GM12874 (cell line): ENCODE data around the gene GNG7.

Experiments used
- TF ChIP-seq, protein P1 (sequence below): IDR thresholded peaks from 2 replicates; pipeline ENCODE4 v1.5.1; 2011; ENCODE audit warnings: low read depth, mild to moderate bottlenecking, control low read depth, low read length, moderate library complexity; ENCODE audit not compliant: insufficient read depth

Gene GNG7

GRCh38 chr19:2483084-2483483 lies 219.4 kb downstream of the GNG7 start:
- TF ChIP-seq, protein P1, sequence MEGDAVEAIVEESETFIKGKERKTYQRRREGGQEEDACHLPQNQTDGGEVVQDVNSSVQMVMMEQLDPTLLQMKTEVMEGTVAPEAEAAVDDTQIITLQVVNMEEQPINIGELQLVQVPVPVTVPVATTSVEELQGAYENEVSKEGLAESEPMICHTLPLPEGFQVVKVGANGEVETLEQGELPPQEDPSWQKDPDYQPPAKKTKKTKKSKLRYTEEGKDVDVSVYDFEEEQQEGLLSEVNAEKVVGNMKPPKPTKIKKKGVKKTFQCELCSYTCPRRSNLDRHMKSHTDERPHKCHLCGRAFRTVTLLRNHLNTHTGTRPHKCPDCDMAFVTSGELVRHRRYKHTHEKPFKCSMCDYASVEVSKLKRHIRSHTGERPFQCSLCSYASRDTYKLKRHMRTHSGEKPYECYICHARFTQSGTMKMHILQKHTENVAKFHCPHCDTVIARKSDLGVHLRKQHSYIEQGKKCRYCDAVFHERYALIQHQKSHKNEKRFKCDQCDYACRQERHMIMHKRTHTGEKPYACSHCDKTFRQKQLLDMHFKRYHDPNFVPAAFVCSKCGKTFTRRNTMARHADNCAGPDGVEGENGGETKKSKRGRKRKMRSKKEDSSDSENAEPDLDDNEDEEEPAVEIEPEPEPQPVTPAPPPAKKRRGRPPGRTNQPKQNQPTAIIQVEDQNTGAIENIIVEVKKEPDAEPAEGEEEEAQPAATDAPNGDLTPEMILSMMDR = no peak

DNA sequence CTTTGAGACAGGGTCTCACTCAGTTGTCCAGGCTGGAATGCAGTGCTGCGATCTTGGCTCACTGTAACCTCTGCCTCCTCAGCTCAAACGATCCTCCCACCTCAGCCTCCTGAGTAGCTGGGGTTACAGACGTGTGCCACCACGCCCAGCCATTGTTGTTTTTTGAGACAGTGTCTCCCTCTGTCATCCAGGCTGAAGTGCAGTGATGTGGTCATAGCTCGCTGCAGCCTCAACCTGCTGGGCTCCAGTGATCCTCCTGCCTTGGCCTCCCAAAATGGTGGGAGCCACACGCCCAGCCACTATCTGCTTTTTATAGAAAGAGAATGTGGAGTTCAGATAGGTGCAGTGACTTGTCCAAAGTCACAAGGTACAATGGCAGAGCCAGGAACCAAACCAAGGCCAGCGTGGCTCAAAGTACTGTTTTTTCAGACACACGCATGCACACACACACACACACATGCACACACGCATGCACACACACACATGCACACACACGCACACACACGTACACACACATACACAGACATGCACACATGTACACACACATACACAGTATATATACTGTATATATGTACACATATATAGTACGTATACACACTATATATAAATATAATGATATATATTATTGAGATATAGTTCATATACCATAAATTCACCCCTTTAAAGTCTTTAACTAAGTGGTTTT lies 220.0 kb downstream of the GNG7 start:
- TF ChIP-seq, protein P1 = no peak

- TF ChIP-seq, protein P1 = no peak
Observed at GRCh38 chr19:2481466-2481865, 221.0 kb downstream of the GNG7 start.

GRCh38 chr19:2479556-2480194 lies 222.8 kb downstream of the GNG7 start:
- TF ChIP-seq, protein P1 = peak; percentile 76

DNA sequence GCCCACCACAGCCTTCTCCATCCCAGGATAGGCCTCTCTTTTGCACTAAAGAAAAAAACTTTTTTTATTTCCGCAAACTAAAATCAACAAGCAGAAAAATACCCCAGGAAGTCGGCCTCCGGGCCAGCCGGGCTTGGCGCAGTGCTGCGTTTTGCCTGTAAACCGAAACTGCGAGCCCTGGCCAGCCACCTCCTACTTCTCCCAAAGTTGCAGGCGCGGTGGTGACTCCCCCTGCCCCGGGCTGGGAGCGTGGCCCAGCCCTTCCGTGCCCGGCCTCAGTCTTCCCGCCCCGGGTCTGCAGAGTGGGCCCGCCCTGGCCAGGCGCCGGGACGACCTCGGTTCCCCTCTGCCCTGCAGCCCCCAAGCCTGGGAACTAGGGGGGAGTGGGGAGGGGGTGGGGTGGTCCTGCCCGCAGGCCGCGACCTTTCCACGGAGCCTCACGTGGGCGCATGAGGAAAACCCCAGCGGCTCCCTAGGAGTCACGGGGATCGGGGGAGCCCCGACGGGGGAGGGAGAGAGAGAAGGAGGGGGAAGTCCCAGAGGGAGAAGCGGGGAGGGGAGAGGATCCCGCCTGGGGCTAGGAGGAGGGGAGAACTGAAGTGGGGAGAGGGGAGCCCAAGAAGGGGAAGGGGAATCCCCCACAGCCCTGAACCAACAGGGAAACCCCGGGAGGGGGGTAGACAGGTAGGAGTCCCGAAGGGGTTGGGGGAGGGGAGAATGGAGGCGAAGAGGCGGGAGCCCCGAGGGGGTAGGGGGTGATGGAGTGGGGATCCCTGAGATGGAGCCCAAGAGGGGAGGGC lies 223.5 kb downstream of the GNG7 start:
- TF ChIP-seq, protein P1 = no peak

- TF ChIP-seq, protein P1 = peak; percentile 19; the same call in 1 of the 2 replicates
Observed at GRCh38 chr19:2478278-2478755, 224.2 kb downstream of the GNG7 start.

DNA sequence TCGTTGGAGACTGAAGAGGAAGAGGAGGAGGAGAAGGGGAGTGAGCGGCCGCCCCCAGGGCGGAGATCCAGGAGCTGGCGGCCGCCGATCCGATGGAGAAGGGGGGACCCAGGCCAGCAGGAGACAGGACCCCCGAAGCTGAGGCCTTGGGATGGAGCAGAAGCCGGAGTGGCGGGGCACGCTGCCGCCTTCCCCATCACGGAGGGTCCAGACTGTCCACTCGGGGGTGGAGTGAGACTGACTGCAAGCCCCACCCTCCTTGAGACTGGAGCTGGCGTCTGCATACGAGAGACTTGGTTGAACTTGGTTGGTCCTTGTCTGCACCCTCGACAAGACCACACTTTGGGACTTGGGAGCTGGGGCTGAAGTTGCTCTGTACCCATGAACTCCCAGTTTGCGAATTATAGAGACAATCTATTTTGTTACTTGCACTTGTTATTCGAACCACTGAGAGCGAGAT lies 224.7 kb downstream of the GNG7 start:
- TF ChIP-seq, protein P1 = no peak
